Ishikawa (cell line): ENCODE results near the gene RTKN2.

Source experiments
- CREB1 ChIP-seq: IDR thresholded peaks from 2 replicates; pipeline ENCODE4 v1.6.1; 2012; ENCODE audit warnings: low read depth
- YY1 ChIP-seq: IDR thresholded peaks from 2 replicates; pipeline ENCODE4 v1.6.1; 2012; ENCODE audit warnings: low read depth

GRCh38 chr10:62159351-62159750 lies 109.3 kb downstream of the RTKN2 start:
- TF ChIP-seq YY1 = no peak
- TF ChIP-seq CREB1 = no peak
